GM23338 (cell line): Measurements from ENCODE around the gene ZNF83. TPM values are rescaled to one million over a fixed set of nuclear protein-coding genes. Genes with fewer than 3 reads are reported as not detected.

Experiments used
- ATAC-seq: fragments of 200-7000 bp; cut with Tn5 transposase; 3 replicates; pipeline ENCODE4 v1.9.1; 2020
- DNase-seq: peaks from one replicate; pipeline ENCODE4 v3.0.0-alpha.2; 2015; ENCODE audit warnings: low spot score
- H2AFZ ChIP-seq: fragments of 200-600 bp; sonication (generic); 2 replicates; pipeline ENCODE4 v1.8.0; 2016; ENCODE audit warnings: antibody characterized with exemption, mild to moderate bottlenecking, moderate library complexity
- H3F3A ChIP-seq: fragments of 200-600 bp; sonication (generic); replicated peaks from 2 replicates; pipeline ENCODE4 v1.8.0; 2017; ENCODE audit warnings: antibody characterized with exemption, mixed run types, low read depth
- H3K27ac ChIP-seq: fragments of 200-600 bp; sonication (generic); 2 replicates; pipeline ENCODE4 v1.6.1; 2016; ENCODE audit warnings: low read depth
- H3K27me3 ChIP-seq: fragments of 200-600 bp; sonication (generic); 2 replicates; pipeline ENCODE4 v1.8.0; 2016; ENCODE audit warnings: mild to moderate bottlenecking, mixed run types, moderate library complexity; ENCODE audit not compliant: insufficient read depth
- H3K36me3 ChIP-seq: fragments of 200-600 bp; sonication (generic); 2 replicates; pipeline ENCODE4 v1.8.0; 2016; ENCODE audit warnings: mild to moderate bottlenecking; ENCODE audit not compliant: insufficient read depth
- H3K4me1 ChIP-seq: fragments of 200-600 bp; sonication (generic); 2 replicates; pipeline ENCODE4 v1.8.0; 2016; ENCODE audit warnings: mild to moderate bottlenecking, moderate library complexity; ENCODE audit not compliant: insufficient read depth
- H3K4me2 ChIP-seq: fragments of 200-600 bp; sonication (generic); 2 replicates; pipeline ENCODE4 v1.7.1; 2017; ENCODE audit warnings: mixed run types
- H3K4me3 ChIP-seq: fragments of 200-600 bp; sonication (generic); 2 replicates; pipeline ENCODE4 v1.6.1; 2016; ENCODE audit warnings: mixed run types
- H3K79me2 ChIP-seq: fragments of 200-600 bp; sonication (generic); replicated peaks from 2 replicates; pipeline ENCODE4 v1.8.0; 2017; ENCODE audit warnings: mild to moderate bottlenecking; ENCODE audit not compliant: insufficient read depth
- H3K9me2 ChIP-seq: fragments of 200-600 bp; sonication (generic); 2 replicates; pipeline ENCODE4 v1.8.0; 2017; ENCODE audit not compliant: insufficient read depth
- H4K20me1 ChIP-seq: fragments of 200-600 bp; sonication (generic); replicated peaks from 2 replicates; pipeline ENCODE4 v1.8.0; 2017; ENCODE audit warnings: mild to moderate bottlenecking; ENCODE audit not compliant: insufficient read depth
- H3K27ac Mint-ChIP-seq: 2 replicates; pipeline ENCODE4 v1.8.0; 2020; ENCODE audit warnings: inconsistent platforms, mild to moderate bottlenecking, moderate library complexity, mixed read lengths
- H3K27me3 Mint-ChIP-seq: 3 replicates; pipeline ENCODE4 v1.8.0; 2022; ENCODE audit warnings: low read depth, mild to moderate bottlenecking, moderate library complexity, mixed read lengths, inconsistent platforms; ENCODE audit not compliant: insufficient read depth, poor library complexity
- H3K36me3 Mint-ChIP-seq: 3 replicates; pipeline ENCODE4 v1.8.0; 2021; ENCODE audit warnings: low read depth, mild to moderate bottlenecking, inconsistent platforms, moderate library complexity, mixed read lengths
- H3K4me1 Mint-ChIP-seq: 3 replicates; pipeline ENCODE4 v1.8.0; 2020; ENCODE audit warnings: mild to moderate bottlenecking, inconsistent platforms, mixed read lengths
- H3K4me3 Mint-ChIP-seq: 3 replicates; pipeline ENCODE4 v1.8.0; 2021; ENCODE audit warnings: moderate library complexity, mild to moderate bottlenecking, inconsistent platforms, mixed read lengths
- H3K9me3 Mint-ChIP-seq: 3 replicates; pipeline ENCODE4 v1.8.0; 2020; ENCODE audit warnings: moderate library complexity, mild to moderate bottlenecking, inconsistent platforms, mixed read lengths
- CREB1 ChIP-seq: fragments of 250-450 bp; sonication (Bioruptor Pico); IDR thresholded peaks from 2 replicates; pipeline ENCODE4 v1.5.0; 2020; ENCODE audit warnings: low read depth, mild to moderate bottlenecking, moderate library complexity
- CTCF ChIP-seq, 2 experiments: fragments of 200-600 bp in 1 of 2; sonication (generic) in 1 of 2; conservative IDR thresholded peaks; 2 replicates each; pipeline versions ENCODE4 v1.5.1 to v1.6.1; 2016 to 2017; ENCODE audit warnings: antibody characterized with exemption in 2 of 2, low read depth in 2 of 2, mild to moderate bottlenecking in 2 of 2, moderate library complexity in 1 of 2
- EZH2 ChIP-seq: fragments of 200-600 bp; sonication (generic); IDR thresholded peaks from one replicate; pipeline ENCODE4 v1.8.0; 2017; ENCODE audit warnings: antibody characterized with exemption, mild to moderate bottlenecking, low read depth; ENCODE audit not compliant: unreplicated experiment
- EZH2phosphoT487 ChIP-seq: fragments of 200-600 bp; sonication (generic); IDR thresholded peaks from one replicate; pipeline ENCODE4 v1.8.1; 2018; ENCODE audit warnings: antibody characterized with exemption; ENCODE audit not compliant: unreplicated experiment
- JUNB ChIP-seq: IDR thresholded peaks from one replicate; pipeline ENCODE4 v1.6.1; 2016; ENCODE audit warnings: antibody characterized with exemption; ENCODE audit not compliant: unreplicated experiment
- NANOG ChIP-seq: IDR thresholded peaks from 2 replicates; pipeline ENCODE4 v1.6.1; 2016; ENCODE audit warnings: antibody characterized with exemption, borderline replicate concordance
- POLR2AphosphoS5 ChIP-seq: IDR thresholded peaks from 2 replicates; pipeline ENCODE4 v1.6.1; 2016; ENCODE audit warnings: antibody characterized with exemption, low read depth
- STAT1 ChIP-seq: IDR thresholded peaks from one replicate; pipeline ENCODE4 v1.6.1; 2016; ENCODE audit warnings: antibody characterized with exemption; ENCODE audit not compliant: unreplicated experiment
- ZNF114 ChIP-seq: fragments of 250-450 bp; sonication (Bioruptor Pico); IDR thresholded peaks from 2 replicates; pipeline ENCODE4 v1.5.0; 2020; ENCODE audit warnings: mild to moderate bottlenecking, moderate library complexity
- ZNF331 ChIP-seq: fragments of 250-450 bp; sonication (Bioruptor Pico); IDR thresholded peaks from 2 replicates; pipeline ENCODE4 v1.5.0; 2020; ENCODE audit warnings: low read depth, mild to moderate bottlenecking, moderate library complexity
- polyA plus RNA-seq: library from polyadenylated mRNA; unstranded; fragments of >200 nt; fragmentation: Nextera tagmentation; extraction: Ambion mirVana; gene quantifications from 2 replicates; pipeline ENCODE4 v1.2.1, GENCODE V29; 2016
- total RNA-seq: library from RNA; depleted of rRNA; stranded (reverse); fragments of >200 nt; shearing (Covaris generic); gene quantifications from 2 replicates; pipeline ENCODE4 v1.2.3, GENCODE V29; 2014
- TF ChIP-seq, protein P1 (sequence below): IDR thresholded peaks from one replicate; pipeline ENCODE4 v1.6.1; 2018; ENCODE audit warnings: antibody characterized with exemption; ENCODE audit not compliant: unreplicated experiment
- TF ChIP-seq, protein P2 (sequence below): fragments of 250-450 bp; sonication (Bioruptor Pico); IDR thresholded peaks from 2 replicates; pipeline ENCODE4 v1.5.0; 2020; ENCODE audit warnings: mild to moderate bottlenecking, moderate library complexity
- TF ChIP-seq, protein P3 (sequence below): IDR thresholded peaks from 2 replicates; pipeline ENCODE4 v1.6.1; 2016; ENCODE audit warnings: antibody characterized with exemption

ZNF83 gene
- total and polyA plus RNA-seq, 2 experiments from 2014 or later: 16.2 to 25.0 TPM

DNA sequence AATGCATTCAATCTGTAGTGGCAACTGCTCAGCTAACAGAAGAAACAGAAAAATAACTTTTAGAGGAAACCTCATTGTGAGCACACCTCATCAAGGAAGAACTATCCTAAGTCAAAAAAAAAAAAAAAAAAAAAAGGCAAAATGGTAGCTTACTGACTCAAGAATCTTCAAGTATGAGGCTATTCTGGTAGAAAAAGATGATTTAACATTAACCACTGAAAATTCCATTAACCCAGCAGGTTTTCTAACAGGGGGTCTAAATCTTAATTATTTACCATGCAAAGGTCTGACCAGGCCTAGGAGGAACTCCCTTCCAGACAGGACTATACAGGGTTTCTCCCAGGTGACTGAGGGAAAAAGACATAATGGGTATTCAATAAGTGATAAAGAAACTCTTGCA lies 28.4 kb upstream of the ZNF83 start:
- Histone ChIP-seq H2AFZ (no peak overlapping the region), H3K36me3 (no peaks in the 10 kb centered on the region), H3K9me2 (no peaks in the 10 kb centered on the region), H3K4me2 (no peak overlapping the region), H3F3A (no peaks in the 10 kb centered on the region), H3K4me3 (no peak overlapping the region), H3K27ac (no peak overlapping the region), H4K20me1 (no peaks in the 10 kb centered on the region; the same call in 1 of the 2 replicates), H3K4me1 (peaks cover 16% of the 10 kb centered on the region), H3K27me3 (no peaks in the 10 kb centered on the region), H3K79me2 (no peaks in the 10 kb centered on the region)
- H3K27me3 Mint-ChIP-seq: peaks cover 2% of the 10 kb centered on the region
- H3K9me3 Mint-ChIP-seq: no peaks in the 10 kb centered on the region
- H3K4me3 Mint-ChIP-seq: no peak overlapping the region
- H3K4me1 Mint-ChIP-seq: peaks cover 28% of the 10 kb centered on the region
- no peak overlapping the region for H3K27ac Mint-ChIP-seq
- peaks cover 4% of the 10 kb centered on the region; the same call in 2 of the 3 replicates for H3K36me3 Mint-ChIP-seq
- TF ChIP-seq ZNF114 (CRISPR knock-in tag): no peak
- no peak for TF ChIP-seq CREB1
- no peak for TF ChIP-seq STAT1
- no peak for TF ChIP-seq EZH2
- TF ChIP-seq, protein P1, sequence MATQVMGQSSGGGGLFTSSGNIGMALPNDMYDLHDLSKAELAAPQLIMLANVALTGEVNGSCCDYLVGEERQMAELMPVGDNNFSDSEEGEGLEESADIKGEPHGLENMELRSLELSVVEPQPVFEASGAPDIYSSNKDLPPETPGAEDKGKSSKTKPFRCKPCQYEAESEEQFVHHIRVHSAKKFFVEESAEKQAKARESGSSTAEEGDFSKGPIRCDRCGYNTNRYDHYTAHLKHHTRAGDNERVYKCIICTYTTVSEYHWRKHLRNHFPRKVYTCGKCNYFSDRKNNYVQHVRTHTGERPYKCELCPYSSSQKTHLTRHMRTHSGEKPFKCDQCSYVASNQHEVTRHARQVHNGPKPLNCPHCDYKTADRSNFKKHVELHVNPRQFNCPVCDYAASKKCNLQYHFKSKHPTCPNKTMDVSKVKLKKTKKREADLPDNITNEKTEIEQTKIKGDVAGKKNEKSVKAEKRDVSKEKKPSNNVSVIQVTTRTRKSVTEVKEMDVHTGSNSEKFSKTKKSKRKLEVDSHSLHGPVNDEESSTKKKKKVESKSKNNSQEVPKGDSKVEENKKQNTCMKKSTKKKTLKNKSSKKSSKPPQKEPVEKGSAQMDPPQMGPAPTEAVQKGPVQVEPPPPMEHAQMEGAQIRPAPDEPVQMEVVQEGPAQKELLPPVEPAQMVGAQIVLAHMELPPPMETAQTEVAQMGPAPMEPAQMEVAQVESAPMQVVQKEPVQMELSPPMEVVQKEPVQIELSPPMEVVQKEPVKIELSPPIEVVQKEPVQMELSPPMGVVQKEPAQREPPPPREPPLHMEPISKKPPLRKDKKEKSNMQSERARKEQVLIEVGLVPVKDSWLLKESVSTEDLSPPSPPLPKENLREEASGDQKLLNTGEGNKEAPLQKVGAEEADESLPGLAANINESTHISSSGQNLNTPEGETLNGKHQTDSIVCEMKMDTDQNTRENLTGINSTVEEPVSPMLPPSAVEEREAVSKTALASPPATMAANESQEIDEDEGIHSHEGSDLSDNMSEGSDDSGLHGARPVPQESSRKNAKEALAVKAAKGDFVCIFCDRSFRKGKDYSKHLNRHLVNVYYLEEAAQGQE: no peak
- no peak for TF ChIP-seq CTCF (conservative IDR thresholded peaks at IDR 0.05; ENCODE audit: low read depth in 2 of 2)
- TF ChIP-seq, protein P2, sequence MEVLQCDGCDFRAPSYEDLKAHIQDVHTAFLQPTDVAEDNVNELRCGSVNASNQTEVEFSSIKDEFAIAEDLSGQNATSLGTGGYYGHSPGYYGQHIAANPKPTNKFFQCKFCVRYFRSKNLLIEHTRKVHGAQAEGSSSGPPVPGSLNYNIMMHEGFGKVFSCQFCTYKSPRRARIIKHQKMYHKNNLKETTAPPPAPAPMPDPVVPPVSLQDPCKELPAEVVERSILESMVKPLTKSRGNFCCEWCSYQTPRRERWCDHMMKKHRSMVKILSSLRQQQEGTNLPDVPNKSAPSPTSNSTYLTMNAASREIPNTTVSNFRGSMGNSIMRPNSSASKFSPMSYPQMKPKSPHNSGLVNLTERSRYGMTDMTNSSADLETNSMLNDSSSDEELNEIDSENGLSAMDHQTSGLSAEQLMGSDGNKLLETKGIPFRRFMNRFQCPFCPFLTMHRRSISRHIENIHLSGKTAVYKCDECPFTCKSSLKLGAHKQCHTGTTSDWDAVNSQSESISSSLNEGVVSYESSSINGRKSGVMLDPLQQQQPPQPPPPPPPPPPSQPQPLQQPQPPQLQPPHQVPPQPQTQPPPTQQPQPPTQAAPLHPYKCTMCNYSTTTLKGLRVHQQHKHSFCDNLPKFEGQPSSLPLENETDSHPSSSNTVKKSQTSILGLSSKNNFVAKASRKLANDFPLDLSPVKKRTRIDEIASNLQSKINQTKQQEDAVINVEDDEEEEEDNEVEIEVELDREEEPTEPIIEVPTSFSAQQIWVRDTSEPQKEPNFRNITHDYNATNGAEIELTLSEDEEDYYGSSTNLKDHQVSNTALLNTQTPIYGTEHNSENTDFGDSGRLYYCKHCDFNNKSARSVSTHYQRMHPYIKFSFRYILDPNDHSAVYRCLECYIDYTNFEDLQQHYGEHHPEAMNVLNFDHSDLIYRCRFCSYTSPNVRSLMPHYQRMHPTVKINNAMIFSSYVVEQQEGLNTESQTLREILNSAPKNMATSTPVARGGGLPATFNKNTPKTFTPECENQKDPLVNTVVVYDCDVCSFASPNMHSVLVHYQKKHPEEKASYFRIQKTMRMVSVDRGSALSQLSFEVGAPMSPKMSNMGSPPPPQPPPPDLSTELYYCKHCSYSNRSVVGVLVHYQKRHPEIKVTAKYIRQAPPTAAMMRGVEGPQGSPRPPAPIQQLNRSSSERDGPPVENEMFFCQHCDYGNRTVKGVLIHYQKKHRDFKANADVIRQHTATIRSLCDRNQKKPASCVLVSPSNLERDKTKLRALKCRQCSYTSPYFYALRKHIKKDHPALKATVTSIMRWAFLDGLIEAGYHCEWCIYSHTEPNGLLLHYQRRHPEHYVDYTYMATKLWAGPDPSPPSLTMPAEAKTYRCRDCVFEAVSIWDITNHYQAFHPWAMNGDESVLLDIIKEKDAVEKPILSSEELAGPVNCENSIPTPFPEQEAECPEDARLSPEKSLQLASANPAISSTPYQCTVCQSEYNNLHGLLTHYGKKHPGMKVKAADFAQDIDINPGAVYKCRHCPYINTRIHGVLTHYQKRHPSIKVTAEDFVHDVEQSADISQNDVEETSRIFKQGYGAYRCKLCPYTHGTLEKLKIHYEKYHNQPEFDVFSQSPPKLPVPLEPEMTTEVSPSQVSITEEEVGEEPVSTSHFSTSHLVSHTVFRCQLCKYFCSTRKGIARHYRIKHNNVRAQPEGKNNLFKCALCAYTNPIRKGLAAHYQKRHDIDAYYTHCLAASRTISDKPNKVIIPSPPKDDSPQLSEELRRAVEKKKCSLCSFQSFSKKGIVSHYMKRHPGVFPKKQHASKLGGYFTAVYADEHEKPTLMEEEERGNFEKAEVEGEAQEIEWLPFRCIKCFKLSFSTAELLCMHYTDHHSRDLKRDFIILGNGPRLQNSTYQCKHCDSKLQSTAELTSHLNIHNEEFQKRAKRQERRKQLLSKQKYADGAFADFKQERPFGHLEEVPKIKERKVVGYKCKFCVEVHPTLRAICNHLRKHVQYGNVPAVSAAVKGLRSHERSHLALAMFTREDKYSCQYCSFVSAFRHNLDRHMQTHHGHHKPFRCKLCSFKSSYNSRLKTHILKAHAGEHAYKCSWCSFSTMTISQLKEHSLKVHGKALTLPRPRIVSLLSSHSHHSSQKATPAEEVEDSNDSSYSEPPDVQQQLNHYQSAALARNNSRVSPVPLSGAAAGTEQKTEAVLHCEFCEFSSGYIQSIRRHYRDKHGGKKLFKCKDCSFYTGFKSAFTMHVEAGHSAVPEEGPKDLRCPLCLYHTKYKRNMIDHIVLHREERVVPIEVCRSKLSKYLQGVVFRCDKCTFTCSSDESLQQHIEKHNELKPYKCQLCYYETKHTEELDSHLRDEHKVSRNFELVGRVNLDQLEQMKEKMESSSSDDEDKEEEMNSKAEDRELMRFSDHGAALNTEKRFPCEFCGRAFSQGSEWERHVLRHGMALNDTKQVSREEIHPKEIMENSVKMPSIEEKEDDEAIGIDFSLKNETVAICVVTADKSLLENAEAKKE (CRISPR knock-in tag): no peak
- TF ChIP-seq ZNF331 (CRISPR knock-in tag): no peak
- TF ChIP-seq JUNB: no peak
- no peak for TF ChIP-seq NANOG
- TF ChIP-seq, protein P3, sequence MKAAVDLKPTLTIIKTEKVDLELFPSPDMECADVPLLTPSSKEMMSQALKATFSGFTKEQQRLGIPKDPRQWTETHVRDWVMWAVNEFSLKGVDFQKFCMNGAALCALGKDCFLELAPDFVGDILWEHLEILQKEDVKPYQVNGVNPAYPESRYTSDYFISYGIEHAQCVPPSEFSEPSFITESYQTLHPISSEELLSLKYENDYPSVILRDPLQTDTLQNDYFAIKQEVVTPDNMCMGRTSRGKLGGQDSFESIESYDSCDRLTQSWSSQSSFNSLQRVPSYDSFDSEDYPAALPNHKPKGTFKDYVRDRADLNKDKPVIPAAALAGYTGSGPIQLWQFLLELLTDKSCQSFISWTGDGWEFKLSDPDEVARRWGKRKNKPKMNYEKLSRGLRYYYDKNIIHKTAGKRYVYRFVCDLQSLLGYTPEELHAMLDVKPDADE: no peak
- no peak for TF ChIP-seq EZH2phosphoT487
- TF ChIP-seq POLR2AphosphoS5: no peak
- no peak for DNase-seq
- ATAC-seq: no peak
